ENCODE data around the gene HADH.

HADH gene

GRCh38 chr4:108060164-108060563 lies 70.5 kb downstream of the HADH start:
- no peak for DNase-seq

GRCh38 chr4:108060686-108061321 lies 71.1 kb downstream of the HADH start:
- DNase-seq, result no peak

GRCh38 chr4:108068442-108068841 lies 78.8 kb downstream of the HADH start:
- no peak for DNase-seq

- no peak for DNase-seq
Observed at GRCh38 chr4:108070775-108071174, 81.1 kb downstream of the HADH start.

GRCh38 chr4:108072300-108072699 lies 82.6 kb downstream of the HADH start:
- no peak for DNase-seq

- DNase-seq, result no peak
Observed at GRCh38 chr4:108078024-108078733, 88.5 kb downstream of the HADH start.

GRCh38 chr4:108080747-108081146 lies 91.1 kb downstream of the HADH start:
- no peak for DNase-seq

GRCh38 chr4:108081256-108081655 lies 91.6 kb downstream of the HADH start:
- no peak for DNase-seq
